ENCODE data around the gene NFATC3.

The NFATC3 gene

DNA sequence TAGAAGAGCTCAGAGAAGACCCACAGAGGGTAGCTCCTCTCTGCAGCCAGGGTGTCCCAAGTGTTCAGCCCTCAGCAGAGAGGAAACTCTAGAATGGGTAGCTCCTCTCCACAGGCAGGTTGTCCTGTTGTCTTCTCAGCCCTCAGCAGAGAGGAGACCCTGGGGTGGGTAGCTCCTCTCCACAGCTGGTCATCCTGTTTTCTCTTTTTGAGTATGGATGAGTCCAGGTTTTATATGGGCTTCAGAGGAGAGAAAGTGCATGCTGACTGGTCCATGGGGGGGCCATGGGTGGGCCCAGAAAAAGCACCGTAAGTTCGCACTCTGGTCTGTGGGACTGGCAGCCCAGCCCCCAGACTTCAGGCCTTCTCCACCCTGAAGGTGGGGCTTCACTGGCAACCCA is 102.3 kb downstream of the NFATC3 start:
- no peak for DNase-seq (ENCODE audit: low read depth)

- DNase-seq (ENCODE audit: low read depth): no peak
Measured at GRCh38 chr16:68188170-68188569, 103.0 kb downstream of the NFATC3 start.

GRCh38 chr16:68190081-68190480 is 104.9 kb downstream of the NFATC3 start:
- DNase-seq (ENCODE audit: low read depth): no peak

DNA sequence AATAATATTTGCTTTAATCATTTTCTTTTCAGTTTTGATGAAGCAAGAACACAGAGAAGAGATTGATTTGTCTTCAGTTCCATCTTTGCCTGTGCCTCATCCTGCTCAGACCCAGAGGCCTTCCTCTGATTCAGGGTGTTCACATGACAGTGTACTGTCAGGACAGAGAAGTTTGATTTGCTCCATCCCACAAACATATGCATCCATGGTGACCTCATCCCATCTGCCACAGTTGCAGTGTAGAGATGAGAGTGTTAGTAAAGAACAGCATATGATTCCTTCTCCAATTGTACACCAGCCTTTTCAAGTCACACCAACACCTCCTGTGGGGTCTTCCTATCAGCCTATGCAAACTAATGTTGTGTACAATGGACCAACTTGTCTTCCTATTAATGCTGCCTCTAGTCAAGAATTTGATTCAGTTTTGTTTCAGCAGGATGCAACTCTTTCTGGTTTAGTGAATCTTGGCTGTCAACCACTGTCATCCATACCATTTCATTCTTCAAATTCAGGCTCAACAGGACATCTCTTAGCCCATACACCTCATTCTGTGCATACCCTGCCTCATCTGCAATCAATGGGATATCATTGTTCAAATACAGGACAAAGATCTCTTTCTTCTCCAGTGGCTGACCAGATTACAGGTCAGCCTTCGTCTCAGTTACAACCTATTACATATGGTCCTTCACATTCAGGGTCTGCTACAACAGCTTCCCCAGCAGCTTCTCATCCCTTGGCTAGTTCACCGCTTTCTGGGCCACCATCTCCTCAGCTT is 105.8 kb downstream of the NFATC3 start:
- DNase-seq (ENCODE audit: low read depth): no peak

- no peak for DNase-seq (ENCODE audit: low read depth)
Measured at GRCh38 chr16:68194251-68194650, 109.1 kb downstream of the NFATC3 start.

DNA sequence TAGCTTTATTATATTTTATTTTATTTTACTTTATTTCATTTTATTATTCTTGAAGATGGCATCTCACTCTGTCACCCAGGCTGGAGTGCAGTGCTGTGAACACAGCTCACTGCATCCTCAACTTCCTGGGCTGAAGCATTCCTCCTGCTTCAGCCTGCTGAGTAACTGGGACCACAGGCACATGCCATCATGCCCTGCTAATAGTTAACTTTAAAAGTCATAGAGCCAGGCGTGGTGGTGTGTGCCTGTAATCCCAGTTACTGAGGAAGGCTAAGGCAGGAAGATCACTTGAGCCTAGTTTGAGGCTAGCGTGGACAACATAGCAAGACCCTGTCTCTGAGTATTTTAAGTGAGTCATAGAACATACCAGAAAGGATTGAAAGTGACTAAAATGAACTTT is 112.1 kb downstream of the NFATC3 start:
- no peak for DNase-seq (ENCODE audit: low read depth)

- DNase-seq (ENCODE audit: low read depth): no peak
Measured at GRCh38 chr16:68200088-68200783, 115.1 kb downstream of the NFATC3 start.

DNA sequence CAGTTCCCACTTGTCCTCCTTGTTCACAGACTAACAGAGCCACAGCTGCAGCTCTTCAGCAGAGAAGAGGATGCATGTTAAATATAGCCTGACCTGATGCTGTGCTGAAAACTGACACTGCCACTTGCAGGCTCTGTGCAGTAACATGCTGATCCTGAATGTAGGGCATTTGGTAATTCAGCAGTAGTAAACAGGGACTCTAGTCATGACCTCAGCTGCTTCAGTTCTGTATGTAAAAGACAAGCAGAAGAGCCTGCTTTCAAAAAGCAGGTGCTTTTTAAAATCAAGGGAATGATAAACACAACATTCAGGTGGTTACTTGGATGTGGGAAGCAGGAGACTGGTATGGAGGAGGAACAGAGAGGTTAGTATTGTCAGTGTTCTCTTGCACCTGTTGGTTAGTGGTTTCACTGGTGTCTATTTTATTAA is 116.9 kb downstream of the NFATC3 start:
- no peak for DNase-seq (ENCODE audit: low read depth)

GRCh38 chr16:68206245-68206644 is 121.1 kb downstream of the NFATC3 start:
- no peak for DNase-seq (ENCODE audit: low read depth)

DNA sequence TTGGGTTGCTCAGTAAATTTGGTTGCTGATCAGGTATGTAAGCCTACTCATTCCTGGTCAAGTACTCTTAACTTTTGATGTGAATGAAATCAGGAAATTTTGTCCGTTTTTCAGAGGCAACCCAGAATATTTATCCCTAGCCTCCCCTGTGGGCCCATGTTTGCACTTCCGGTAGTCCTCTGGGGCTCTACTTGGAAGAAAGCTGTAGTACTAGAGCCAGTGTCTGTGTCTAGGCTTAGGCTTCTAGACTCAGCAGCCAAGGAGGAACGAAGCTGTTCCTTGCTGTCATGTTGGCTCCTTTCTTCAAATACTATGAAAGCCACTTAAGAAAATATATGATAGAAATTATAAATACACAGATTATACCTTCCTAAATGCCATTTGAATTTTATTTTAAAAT is 129.6 kb downstream of the NFATC3 start:
- DNase-seq (ENCODE audit: low read depth): no peak

DNA sequence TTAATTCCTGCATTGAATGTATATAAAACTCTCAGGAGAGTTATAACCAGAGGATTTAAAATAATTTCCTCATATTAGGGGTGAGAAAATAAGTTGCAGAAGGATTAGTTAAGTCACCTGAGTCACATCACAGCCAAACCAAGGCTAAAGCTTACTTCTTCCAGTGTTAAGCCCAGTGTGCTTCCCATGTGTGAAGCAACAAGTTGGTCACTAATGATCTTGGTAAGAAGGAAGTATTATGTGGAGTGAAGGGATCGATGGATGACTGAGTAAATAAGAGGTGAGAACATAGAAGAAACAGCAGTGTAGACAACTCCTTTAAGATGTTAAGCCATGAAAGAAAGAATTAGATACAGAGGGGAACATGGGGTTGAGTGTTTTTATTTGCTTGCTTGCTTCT is 130.1 kb downstream of the NFATC3 start:
- no peak for DNase-seq (ENCODE audit: low read depth)

GRCh38 chr16:68216240-68216639 is 131.1 kb downstream of the NFATC3 start:
- no peak for DNase-seq (ENCODE audit: low read depth)

DNA sequence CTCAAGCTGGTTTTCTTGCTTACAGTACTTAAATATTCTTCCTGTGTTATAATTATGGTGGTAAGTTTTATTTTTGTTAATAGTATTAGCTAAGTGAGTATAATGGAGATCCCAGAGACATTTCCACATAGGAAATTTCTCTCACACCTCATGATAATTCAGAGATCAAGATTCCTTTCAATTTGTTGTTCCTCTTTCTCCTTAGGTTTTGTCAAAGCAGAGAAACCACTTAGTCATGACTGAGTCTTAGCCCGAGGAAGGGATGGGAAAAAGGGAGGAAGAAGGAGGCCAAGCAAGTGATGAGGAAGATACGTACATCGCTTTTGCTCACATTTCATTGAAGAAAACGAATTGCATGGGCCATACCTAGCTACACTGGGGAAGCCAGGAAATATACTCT is 132.3 kb downstream of the NFATC3 start:
- DNase-seq (ENCODE audit: low read depth): no peak

- no peak for DNase-seq (ENCODE audit: low read depth)
Measured at GRCh38 chr16:68219725-68220351, 134.7 kb downstream of the NFATC3 start.

DNA sequence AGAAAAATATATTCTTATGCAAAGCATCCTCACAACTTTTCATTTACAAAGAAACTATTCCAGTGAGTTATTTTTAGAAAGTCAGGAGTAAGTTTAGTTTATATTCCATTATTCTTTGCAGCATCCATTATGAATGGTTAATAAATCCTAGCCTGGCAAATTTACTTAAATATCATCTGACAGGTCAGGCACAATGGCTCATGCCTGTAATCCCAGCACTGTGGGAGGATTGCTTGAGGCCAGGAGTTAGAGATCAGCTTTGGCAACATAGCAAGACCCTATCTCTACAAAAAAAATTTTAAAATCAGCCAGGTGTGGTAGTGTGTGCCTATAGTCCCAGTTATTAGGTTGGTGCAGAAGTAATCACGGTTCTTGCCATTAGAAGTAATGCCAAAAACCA is 137.9 kb downstream of the NFATC3 start:
- DNase-seq (ENCODE audit: low read depth): no peak

- no peak for DNase-seq (ENCODE audit: low read depth)
Measured at GRCh38 chr16:68226116-68226515, 140.9 kb downstream of the NFATC3 start.

- DNase-seq (ENCODE audit: low read depth): no peak
Measured at GRCh38 chr16:68227183-68227793, 142.1 kb downstream of the NFATC3 start.

GRCh38 chr16:68227850-68228553 is 142.8 kb downstream of the NFATC3 start:
- no peak for DNase-seq (ENCODE audit: low read depth)

GRCh38 chr16:68228652-68229051 is 143.5 kb downstream of the NFATC3 start:
- DNase-seq (ENCODE audit: low read depth): no peak

- DNase-seq (ENCODE audit: low read depth): no peak
Measured at GRCh38 chr16:68229431-68230175, 144.4 kb downstream of the NFATC3 start.

DNA sequence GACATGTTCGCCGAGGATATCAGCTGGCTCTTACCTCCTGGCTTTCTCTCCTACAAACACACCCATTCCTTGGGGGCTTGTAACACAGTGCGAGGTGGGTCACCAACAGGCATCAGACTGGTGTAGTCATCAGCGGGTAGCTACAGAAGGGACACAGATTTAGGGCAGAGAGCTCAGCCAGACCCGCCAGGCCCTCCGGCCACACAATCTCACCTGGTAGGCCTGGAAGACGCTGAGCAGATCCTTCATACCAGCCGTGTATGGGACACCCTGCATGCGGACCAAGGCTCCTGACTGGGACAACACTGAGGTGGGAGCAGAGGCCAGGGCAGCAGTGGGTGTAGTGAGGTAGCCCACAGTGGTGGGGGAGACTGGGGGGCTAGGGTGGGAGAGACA is 145.0 kb downstream of the NFATC3 start:
- DNase-seq (ENCODE audit: low read depth): no peak

Measured in non-pigmented ciliary epithelial cell (primary cell).